H1 (cell line): ENCODE data around the gene ADCY2.

Experiments
- BACH1 ChIP-seq: IDR thresholded peaks from 2 replicates; pipeline ENCODE4 v1.6.1; 2012; ENCODE audit warnings: low read length, improper control_type of control experiment
- CEBPB ChIP-seq: IDR thresholded peaks from 2 replicates; pipeline ENCODE4 v1.6.1; 2012; ENCODE audit warnings: low read depth, low read length
- CHD1 ChIP-seq: IDR thresholded peaks from 2 replicates; pipeline ENCODE4 v1.6.1; 2012; ENCODE audit warnings: low read depth, low read length, improper control_type of control experiment
- CHD2 ChIP-seq: IDR thresholded peaks from 2 replicates; pipeline ENCODE4 v1.6.1; 2012; ENCODE audit warnings: low read length, improper control_type of control experiment
- POLR2A ChIP-seq, 2 experiments: IDR thresholded peaks; 1 replicate in 1 of 2; 2 replicates in 1 of 2; pipeline ENCODE4 v1.6.1; 2011; ENCODE audit warnings: low read depth in 2 of 2, low read length in 2 of 2, mild to moderate bottlenecking in 2 of 2; ENCODE audit errors: control extremely low read depth in 1 of 2
- POLR2AphosphoS5 ChIP-seq: IDR thresholded peaks from 2 replicates; pipeline ENCODE4 v1.6.1; 2011; ENCODE audit warnings: low read depth, low read length
- RFX5 ChIP-seq: IDR thresholded peaks from 2 replicates; pipeline ENCODE4 v1.6.1; 2011; ENCODE audit warnings: low read depth, low read length, improper control_type of control experiment, borderline replicate concordance
- SIN3A ChIP-seq, 2 experiments: IDR thresholded peaks in 1 of 2; conservative IDR thresholded peaks in 1 of 2; 2 replicates each; pipeline ENCODE4 v1.6.1; 2011 to 2012; ENCODE audit warnings: low read length in 2 of 2, improper control_type of control experiment in 1 of 2, low read depth in 1 of 2, mild to moderate bottlenecking in 1 of 2
- ZNF274 ChIP-seq: IDR thresholded peaks from 2 replicates; pipeline ENCODE4 v1.7.0; 2012; ENCODE audit warnings: low read length, borderline replicate concordance; ENCODE audit errors: extremely low read depth
- TF ChIP-seq, protein P1 (sequence below), 3 experiments: IDR thresholded peaks; 1 replicate in 2 of 3; 2 replicates in 1 of 3; pipeline versions ENCODE4 v1.5.1 to v1.6.1; 2011; ENCODE audit warnings: low read length in 3 of 3, mild to moderate bottlenecking in 3 of 3, inconsistent platforms in 2 of 3, low read depth in 1 of 3, moderate library complexity in 1 of 3; ENCODE audit not compliant: insufficient read depth in 1 of 3; ENCODE audit errors: control extremely low read depth in 1 of 3
- TF ChIP-seq, protein P2 (sequence below): IDR thresholded peaks from 2 replicates; pipeline ENCODE4 v1.6.1; 2011; ENCODE audit warnings: low read length, improper control_type of control experiment

DNA sequence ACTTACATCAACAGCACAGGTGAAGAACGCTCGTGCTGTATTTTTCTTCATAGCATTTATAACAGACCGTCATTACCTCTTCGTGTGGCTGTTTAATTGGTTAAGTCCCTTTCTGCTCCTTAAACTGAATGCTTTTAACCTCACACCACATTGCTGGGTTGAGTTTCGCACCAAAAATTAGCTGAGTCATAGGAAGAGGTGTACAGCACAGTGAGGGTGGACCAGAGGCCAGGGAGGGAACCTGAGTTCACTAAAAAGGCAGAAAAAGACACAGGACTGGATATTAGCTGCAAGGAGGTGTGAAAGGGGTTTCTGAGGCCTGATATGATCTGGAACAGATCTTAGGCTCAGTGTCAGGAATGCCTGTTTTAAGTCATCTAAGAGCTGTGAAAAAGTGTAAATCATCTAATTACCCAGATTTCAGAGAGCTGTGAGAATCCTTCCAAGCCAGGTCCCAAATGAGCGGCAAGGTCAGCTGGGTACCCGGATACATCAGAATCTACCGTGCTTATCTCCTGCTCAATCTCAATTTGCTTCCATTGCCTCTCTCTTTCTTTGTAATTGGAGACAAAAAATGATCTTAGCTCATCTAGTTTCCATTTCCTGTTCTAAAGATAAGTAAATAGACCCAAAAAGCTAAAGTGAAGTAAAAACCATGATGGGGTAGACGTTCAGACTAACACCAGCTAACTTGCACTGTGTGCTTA, 462.1 kb downstream of the ADCY2 start:
- TF ChIP-seq, protein P1, sequence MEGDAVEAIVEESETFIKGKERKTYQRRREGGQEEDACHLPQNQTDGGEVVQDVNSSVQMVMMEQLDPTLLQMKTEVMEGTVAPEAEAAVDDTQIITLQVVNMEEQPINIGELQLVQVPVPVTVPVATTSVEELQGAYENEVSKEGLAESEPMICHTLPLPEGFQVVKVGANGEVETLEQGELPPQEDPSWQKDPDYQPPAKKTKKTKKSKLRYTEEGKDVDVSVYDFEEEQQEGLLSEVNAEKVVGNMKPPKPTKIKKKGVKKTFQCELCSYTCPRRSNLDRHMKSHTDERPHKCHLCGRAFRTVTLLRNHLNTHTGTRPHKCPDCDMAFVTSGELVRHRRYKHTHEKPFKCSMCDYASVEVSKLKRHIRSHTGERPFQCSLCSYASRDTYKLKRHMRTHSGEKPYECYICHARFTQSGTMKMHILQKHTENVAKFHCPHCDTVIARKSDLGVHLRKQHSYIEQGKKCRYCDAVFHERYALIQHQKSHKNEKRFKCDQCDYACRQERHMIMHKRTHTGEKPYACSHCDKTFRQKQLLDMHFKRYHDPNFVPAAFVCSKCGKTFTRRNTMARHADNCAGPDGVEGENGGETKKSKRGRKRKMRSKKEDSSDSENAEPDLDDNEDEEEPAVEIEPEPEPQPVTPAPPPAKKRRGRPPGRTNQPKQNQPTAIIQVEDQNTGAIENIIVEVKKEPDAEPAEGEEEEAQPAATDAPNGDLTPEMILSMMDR (IDR thresholded peaks at IDR 0.05; ENCODE audit: control extremely low read depth in 1 of 3, insufficient read depth in 1 of 3, low read depth in 1 of 3, low read length in 3 of 3): no peak
- no peak for TF ChIP-seq POLR2AphosphoS5
- no peak for TF ChIP-seq ZNF274
- TF ChIP-seq CHD1: no peak
- no peak for TF ChIP-seq SIN3A (conservative IDR thresholded peaks at IDR 0.05 in 1 of 2, IDR thresholded peaks at IDR 0.05 in 1 of 2; ENCODE audit: low read depth in 1 of 2, low read length in 2 of 2)
- TF ChIP-seq CEBPB: no peak
- no peak for TF ChIP-seq RFX5
- TF ChIP-seq, protein P2, sequence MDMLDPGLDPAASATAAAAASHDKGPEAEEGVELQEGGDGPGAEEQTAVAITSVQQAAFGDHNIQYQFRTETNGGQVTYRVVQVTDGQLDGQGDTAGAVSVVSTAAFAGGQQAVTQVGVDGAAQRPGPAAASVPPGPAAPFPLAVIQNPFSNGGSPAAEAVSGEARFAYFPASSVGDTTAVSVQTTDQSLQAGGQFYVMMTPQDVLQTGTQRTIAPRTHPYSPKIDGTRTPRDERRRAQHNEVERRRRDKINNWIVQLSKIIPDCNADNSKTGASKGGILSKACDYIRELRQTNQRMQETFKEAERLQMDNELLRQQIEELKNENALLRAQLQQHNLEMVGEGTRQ: no peak
- no peak for TF ChIP-seq CHD2
- TF ChIP-seq POLR2A (IDR thresholded peaks at IDR 0.05; ENCODE audit: control extremely low read depth in 1 of 2, low read depth in 2 of 2, low read length in 2 of 2): no peak
- TF ChIP-seq BACH1: no peak
